ENCODE data around the gene BORCS6. TPM values are rescaled to one million over a fixed set of nuclear protein-coding genes. Genes with fewer than 3 reads are reported as not detected.

The BORCS6 gene
- total RNA-seq, 2 donors from 2014 or later, result 4.5 to 5.6 TPM

DNA sequence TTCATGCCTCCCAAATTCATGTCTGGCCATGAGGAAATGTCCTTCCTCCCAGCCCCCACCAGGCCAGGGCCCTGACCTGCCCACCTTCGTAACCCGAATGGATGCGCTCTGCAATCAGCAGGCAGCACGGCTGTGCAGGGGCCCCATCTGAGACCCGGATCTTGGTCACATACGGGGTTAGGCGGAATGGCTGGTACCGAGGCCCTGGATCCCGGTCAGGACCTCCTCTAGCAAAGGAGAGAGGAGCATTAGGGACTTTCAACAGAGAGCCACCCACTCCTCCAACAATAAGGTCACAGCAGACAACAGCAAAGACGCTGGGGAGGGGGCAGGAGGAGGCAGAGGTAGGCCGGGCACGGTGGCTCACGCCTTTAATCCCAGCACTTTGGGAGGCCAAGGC, 41.4 kb downstream of the BORCS6 start:
- DNase-seq (ENCODE audit: low spot score), result no peak
- intact Hi-C loops (cut with DNase I), result loop anchor here in 1 of 2 donors (5.0 kb wide), 1 partner anchor 916 kb away; the partner anchor contains the start of gene DVL2

DNA sequence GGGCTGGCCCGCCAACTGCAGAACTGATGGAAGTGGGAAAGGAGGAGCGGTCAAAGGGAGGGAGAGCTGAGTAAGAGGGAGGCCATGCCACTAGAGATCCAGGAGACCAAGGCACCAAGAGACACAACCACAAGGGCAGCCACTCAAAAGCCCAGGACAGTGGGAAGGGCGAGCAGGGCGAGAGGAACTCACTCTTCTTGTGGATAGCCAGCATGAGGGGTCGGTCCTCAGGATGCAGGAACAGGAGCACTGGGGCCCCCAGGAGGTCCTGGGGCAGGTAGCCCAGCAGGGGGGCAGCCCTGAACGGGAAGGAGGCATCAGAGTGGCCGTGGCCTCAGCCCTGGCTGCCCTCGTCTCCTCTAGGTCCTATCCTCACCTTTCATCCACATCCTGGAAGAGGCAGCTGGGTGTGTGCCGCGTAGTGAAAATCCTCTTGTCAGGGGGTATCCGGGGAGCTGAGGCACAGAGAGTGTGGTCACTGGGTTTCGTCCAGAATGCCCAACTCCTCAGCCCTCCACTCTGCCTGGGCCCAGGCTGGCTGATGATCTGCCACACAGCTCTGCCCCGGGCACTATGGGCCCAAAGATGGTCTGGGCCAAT, 42.1 kb downstream of the BORCS6 start:
- DNase-seq (ENCODE audit: low spot score), result no peak
- intact Hi-C loops (cut with DNase I), result loop anchor here in 1 of 2 donors (5.0 kb wide), 1 partner anchor 916 kb away; the partner anchor contains the start of gene DVL2

DNA sequence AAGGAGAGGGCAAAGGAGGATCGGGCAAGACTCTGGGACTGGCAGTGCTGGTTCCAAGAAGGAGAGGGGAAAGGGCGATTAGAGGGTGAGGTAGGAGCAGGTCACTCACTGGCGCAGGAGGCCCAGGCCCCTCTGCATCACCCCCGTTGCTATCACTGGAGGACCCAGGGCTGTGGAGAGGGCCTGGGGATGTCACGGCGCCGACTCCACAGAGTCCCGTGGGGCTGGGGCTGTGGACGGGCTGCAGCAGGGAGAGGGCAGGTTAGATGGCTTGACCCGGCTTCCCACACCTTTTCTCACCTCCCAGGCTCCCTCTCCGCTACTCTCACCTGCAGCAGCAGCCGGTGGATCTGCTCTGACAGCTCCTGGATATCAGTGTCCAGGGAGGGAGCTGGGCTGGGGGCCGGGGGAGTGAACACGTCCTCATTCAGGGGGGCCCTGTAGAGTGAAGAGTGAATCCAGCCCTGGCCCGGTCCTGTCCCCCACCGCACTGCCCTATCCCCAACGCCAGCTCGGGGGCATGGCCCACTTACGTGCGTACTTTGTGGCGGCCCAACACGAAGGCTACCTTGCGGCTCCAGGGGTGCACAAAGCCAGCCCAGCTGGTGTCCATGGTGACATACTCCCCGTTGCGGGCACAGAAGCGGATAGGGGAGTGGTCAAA, 42.7 kb downstream of the BORCS6 start:
- intact Hi-C loops (cut with DNase I), result loop anchor here in 1 of 2 donors (5.0 kb wide), 1 partner anchor 915 kb away; the partner anchor contains the start of gene DVL2
- peak; percentile 81 for DNase-seq (ENCODE audit: low spot score)

DNA sequence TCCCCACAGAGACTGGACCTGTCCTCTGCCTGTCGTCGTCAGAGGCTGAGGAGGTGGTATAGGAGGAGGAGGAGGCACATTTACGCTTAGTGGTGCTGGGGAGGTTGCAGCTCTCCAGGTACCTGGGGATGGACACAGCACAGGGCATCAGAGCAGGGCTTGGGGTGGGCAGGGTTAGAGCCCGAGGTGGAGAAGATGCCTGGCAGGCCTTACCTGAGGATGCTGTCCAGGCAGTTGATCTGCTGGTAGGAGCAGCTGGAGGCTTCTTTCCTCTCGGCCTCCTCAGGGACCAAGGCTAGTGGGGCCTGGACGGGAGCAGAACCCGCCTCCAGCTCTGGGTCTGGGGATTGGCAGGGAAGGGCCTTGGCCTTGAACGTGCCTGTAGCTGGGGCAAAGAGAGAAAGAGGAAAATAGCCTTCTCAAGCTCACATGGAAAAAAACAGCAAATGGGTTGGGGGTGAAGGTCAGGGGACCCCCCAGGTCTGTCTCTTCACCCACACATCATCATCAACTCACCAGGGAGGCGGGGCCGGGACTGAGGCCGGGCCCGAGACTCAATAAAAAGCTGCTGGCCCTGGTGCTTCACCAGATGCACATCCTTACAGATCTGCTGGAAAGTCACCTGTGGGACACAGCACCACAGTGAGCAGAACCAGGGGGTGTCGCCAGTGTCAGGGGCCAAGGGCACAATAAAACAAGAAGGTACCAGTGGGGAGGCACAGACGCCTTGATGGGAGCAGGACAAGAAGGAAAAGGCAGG, 43.4 kb downstream of the BORCS6 start:
- no peak for DNase-seq (ENCODE audit: low spot score)
- intact Hi-C loops (cut with DNase I), result loop anchor here in 1 of 2 donors (5.0 kb wide), 1 partner anchor 914 kb away; the partner anchor contains the start of gene DVL2

DNA sequence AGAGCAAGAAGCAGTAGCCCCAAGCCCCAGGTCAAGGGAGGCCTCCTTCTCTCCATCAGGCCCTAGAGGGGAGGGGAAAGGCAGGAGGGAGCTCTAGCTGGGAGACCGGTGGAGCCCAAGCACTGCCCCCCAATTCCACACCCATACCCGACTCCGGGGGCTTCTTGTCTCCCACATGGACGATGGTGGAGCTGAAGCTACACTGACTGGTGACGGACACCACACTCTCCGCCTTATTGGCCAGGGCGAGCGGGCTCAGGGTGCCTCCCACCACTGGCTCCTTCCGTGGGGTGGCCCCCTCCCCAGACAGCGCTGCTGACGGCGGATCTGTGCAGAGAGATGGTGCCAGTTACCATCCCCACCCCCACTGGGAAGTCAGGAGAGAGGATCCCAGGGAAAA, 44.2 kb downstream of the BORCS6 start:
- intact Hi-C loops (cut with DNase I), result loop anchor here in 1 of 2 donors (5.0 kb wide), 1 partner anchor 914 kb away; the partner anchor contains the start of gene DVL2
- DNase-seq (ENCODE audit: low spot score), result no peak

DNA sequence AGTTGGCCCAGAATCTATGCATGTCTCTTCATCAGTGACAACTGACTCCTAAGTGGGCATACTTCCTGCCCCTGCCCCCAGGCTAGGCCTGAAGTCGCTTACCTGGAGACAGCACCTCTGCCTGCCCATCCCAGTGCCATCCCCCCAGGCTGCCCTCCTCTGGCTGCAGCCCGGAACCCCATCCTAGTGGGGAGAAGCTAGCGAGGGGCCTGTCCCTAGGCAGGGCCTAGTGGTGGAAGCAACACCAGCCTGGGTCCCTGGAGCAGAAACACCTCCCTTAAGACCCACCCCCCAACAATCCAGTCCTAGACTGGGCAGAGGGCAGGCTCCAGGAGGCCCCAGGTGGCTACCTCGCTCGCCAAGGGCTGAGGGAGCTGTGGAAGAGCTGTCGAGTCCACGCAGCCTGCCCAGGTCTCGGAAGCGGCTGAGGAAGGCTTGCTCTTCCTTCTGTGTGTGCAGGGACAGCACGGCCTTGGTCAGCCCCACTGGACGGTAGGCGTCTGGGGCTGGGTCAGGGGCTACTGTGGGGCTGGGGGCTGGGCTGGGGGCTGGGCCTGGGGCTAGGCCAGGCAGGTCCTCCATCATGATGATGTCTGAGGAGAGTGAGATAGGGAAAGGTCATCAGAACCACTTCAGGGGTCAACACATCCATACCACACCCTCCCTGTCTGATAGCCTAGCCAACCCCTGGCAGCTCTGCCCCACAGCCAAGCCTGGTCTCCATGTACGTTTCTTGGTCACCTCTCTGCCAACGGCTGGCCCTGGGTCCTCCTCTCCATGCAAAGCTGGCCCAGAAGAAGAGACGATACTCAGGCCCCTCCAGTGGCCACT, 45.4 kb downstream of the BORCS6 start:
- no peak for DNase-seq (ENCODE audit: low spot score)
- intact Hi-C loops (cut with DNase I), result loop anchor here in 1 of 2 donors (5.0 kb wide), 1 partner anchor 912 kb away; the partner anchor contains the start of gene DVL2

DNA sequence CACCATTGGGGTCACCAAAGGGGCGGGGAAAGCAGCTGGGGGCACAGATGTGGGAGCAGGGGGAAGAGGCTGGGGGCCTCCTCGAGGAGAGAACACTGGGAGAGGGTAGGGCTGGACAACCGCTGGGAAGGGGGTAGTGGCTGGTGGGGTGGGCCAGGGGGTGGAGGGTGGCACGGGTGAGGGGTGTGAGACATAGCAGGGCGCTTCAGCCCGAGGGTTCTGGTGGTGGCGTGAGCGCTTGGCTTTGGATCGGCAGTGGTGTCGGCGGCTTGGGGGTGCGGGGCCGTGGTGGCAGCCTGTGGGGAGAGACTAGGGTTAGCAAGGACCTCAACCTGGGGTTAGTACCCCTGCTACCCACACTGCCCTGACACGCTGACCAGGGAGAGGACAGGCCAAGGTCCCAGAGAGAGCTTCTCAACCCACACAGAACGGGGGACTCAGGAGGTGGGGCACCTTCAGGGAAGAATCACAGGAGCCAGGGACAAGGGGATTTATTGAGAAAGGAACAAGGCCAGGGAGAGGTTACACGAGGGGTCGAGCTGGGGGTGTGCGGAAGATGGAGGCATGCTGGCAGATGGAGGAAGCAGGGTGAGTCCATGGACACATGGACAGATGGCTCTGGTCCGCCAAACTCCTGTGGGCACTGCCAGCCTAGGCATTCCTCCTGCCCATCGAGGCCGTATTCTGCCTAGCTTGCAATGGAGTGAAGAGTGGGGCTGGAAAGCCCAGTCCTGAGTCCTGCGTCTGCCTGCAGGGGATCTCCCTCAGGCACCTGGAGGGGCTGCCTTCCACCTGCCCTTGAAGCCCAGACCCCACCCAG, 46.2 kb downstream of the BORCS6 start:
- no peak for DNase-seq (ENCODE audit: low spot score)
- intact Hi-C loops (cut with DNase I), result no loop called here

DNA sequence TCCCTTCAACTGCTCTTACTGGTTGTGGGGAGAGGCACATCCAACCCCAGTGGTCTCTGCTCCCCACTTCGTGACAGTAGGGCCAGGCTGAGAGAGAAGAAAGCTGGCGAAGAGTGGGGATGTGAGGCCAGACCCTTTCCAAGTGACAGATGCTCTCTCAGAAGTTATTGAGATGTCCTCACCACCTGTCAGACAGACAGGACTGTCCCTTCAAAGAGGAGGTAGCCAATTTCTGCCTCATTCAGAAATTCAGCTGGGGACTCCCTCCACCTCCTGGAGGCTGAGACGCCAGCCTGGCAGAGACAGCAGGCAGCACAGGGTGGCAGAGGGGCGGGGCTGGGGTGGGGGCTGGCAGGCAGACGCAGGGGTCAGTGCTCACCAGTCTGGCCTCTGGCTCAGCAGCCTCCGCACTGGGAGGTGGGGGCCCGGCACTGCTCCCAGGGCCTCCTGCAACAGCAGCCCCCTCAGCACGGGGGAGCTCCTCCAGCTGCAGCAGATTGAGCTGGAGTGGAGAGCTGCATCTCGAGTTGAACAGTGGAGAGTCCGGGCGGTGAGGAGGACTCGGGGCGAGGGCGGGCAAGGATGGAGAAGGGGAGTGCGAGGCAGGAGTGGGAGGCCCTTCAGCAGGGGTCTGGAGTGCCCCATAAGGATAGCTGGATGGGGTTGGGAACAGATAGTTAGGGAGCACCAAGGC, 46.9 kb downstream of the BORCS6 start:
- intact Hi-C loops (cut with DNase I), result no loop called here
- DNase-seq (ENCODE audit: low spot score), result no peak

DNA sequence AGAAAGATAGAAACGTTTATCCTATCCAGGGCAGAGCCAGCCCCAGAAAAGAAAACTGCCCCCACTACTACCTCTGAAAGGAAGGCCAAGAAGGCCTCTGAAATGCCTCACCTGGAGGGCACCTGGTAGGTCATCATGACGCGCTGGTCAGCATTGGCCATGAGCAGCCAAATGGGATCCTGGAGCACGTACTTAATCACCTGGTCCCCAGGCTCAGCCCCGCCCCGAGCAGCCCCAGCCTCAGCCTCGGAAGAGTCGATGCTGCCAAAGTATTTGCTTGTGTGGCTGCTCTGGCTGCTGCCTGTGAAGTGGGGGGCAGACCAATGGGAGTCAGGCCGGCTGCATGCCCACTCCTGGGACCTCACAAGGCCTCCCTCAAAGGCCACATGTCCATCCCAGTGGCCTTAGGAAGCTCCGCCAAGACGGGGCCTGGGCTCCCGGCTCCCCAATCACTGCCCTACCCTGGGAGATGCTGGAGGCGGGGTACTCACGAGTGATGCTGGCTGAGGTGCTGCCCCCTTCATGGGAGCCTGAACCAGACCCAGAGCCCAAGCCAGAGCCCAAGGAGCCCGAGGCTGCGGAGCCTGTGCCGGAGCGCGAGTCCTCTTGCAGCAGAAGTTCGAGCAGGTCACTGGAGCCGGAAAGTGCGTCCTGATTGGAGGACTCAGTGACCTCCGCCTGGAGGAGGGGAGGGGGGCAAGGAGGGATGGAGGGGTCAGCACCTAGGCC, 47.7 kb downstream of the BORCS6 start:
- intact Hi-C loops (cut with DNase I), result no loop called here
- no peak for DNase-seq (ENCODE audit: low spot score)

DNA sequence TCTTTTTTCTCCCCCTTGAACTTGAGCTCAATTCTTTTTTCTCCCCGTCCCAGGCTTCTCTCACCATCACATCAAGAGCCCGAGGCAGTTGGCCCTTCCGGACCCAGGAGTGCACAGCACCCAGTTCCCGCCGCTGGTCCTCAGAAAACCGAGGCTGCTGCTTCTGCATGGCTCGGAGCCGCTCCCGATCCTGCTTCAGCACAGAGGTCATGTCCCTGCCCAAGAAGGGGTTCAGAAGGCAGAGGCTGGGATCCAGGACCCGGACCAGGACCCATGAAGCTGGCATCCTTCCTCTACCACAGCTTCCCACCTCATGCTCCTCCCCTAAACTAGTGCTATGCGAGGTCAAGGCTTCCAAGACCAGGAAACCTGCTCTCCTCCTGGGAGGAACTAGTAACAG, 48.2 kb downstream of the BORCS6 start:
- intact Hi-C loops (cut with DNase I), result no loop called here
- DNase-seq (ENCODE audit: low spot score), result no peak

DNA sequence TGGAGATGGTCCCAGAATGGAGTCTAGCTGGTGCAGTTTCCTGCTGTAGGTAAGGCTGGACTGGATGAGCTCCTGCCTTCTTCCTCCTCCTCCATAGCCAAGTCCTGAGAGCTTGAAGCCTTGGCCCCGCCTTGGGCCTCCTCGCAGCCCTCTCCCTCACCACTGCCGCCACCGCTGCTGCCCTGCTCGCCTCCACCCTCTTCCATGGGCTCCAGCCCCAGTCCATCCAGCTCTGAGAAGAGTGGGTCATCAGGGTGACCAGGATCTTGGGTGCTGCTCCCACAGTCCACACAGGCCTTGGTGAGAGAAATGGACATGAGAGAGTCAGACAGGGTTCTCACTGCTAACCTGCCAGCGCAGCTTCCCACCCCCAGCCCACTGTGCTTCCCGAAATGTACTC, 48.9 kb downstream of the BORCS6 start:
- intact Hi-C loops (cut with DNase I), result no loop called here
- no peak for DNase-seq (ENCODE audit: low spot score)

DNA sequence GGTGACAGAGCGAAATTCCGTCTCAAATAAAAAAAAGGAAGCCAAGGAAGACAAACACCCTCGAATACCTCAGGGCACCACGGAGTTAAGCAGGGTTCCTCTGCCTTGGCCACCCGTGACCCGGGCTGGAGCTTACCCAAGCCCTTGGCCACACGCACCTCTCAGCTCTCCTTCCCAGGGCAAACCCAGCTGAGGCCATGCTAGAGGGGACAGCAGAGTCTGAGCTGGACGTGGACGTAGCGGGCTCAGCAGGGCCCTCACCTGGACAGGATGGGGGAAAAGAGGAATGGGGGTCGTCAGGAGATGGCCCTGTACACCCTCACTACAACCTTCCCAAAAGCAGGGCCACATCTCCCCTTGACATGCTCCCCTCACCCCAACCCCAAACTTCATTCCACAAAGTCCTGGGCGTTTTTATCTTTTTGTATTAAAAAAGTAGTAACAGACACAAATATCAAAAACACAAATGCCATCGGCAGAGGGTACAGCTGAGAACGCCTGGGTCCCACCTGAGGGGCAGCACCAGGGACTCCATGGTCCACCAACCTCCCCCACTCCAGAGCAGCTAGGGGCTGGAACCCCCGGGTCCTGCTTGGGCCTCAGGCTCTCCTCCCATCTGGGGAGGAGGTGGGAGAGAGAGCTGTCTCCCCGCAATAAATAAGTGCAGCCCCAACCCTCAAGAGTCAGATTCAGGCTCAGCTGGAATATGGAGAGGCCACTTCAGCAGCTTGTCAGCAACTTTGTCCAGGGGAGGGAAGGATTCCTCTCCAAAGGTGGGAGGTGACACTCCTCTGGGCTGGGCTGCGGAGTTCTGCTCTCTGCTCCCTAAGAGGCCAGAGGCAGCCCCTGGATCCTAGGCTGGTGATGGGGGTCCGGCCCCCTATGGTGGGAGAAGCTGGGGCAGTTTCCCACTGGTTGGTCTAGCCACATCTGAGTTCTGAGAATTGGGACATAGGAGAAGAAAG, 49.6 kb downstream of the BORCS6 start:
- DNase-seq (ENCODE audit: low spot score), result no peak
- intact Hi-C loops (cut with DNase I), result no loop called here

DNA sequence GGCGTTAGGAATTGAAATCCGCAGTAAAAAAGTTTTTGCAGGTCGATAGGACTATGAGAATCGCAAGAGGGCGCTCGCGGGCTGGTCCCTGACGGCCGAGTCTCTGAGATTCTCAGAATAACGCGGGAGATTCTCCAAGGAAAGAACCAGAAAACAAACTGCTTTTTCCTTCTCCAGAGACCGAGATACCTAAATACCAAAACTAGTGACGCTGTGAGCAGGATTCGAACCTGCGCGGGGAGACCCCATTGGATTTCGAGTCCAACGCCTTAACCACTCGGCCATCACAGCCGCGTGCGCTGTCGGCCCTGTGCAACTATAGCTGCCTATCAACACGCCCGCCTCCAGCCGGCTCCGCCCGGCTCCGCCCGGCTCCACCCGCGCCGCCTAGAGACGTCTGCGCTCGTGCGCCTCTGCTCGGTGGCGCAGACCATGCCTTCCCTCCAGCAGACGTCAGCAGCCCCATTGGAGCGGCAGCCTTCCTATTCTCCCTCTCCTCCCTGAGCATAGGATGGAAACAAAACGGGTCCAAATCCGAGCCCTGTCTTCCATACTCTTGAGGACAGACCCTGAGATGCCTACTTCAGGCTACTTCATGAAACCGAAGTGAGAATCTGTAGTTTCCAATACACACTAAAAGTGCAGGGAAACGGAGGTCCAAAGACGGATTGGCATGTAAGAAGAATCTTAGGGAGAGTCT, 51.2 kb downstream of the BORCS6 start:
- intact Hi-C loops (cut with DNase I), result no loop called here
- DNase-seq (ENCODE audit: low spot score), result peak; percentile 98

DNA sequence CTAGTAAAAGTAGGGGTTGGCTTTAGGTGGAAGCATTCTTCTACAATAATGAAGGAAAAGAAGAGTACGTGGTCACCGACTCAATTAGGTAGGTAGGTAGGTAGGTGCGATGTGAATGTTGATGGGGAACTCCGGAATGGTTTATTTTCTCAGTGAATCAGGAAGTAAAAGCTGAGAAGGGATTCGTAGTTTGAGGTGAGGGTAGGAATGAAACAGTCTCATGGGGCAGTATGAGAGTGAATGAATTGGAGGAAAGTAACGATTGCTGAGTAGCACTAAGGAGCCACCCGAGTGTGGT, 51.7 kb downstream of the BORCS6 start:
- intact Hi-C loops (cut with DNase I), result no loop called here
- DNase-seq (ENCODE audit: low spot score), result no peak

Data from posterior vena cava (tissue), 2 donors.